ENCODE results near the gene EGFL8.

DNA sequence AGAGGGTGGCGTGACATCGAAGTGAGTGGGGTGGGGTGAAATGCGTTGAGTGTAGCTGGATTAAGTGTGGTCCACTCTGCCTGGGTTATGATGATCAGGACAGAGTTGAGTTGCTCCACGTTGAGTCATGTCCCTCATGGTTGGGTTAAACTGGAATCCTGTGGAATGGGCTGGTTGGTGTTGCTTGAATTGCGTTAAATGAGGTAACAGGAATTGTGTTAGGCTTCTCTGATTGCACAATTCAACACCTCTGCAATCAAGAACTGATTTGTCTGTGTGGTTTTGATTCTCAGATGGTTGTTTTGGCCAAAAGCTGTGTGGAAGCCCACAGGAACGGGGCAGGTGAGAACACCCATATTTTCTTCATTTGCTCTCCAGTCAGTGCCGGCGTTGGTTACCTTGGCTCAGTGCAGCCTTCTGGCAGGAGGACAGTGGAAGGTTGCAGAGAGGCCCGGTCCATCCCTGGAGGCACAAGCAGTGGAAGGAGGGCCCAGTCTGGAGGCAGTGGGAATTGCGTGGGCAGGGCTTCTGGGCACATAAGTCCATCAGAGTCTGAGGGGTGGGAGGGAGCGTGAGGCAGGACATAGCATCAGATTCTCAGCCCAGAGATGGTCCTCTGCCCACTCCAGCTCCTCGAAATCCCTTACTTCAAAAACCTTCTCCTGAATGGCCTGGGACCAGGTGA is 47.8 kb downstream of the EGFL8 start:
- TF ChIP-seq, protein P1, sequence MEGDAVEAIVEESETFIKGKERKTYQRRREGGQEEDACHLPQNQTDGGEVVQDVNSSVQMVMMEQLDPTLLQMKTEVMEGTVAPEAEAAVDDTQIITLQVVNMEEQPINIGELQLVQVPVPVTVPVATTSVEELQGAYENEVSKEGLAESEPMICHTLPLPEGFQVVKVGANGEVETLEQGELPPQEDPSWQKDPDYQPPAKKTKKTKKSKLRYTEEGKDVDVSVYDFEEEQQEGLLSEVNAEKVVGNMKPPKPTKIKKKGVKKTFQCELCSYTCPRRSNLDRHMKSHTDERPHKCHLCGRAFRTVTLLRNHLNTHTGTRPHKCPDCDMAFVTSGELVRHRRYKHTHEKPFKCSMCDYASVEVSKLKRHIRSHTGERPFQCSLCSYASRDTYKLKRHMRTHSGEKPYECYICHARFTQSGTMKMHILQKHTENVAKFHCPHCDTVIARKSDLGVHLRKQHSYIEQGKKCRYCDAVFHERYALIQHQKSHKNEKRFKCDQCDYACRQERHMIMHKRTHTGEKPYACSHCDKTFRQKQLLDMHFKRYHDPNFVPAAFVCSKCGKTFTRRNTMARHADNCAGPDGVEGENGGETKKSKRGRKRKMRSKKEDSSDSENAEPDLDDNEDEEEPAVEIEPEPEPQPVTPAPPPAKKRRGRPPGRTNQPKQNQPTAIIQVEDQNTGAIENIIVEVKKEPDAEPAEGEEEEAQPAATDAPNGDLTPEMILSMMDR (IDR thresholded peaks at IDR 0.05): no peak
- TF ChIP-seq EP300 (IDR thresholded peaks at IDR 0.05): no peak
- no peak for TF ChIP-seq POLR2A (IDR thresholded peaks at IDR 0.05)

Measured in ovary (tissue), 3 donors.